Measurements from ENCODE around the gene ATP6V0B. TPM values are rescaled to one million over a fixed set of nuclear protein-coding genes. Genes with fewer than 3 reads are reported as not detected.

ATP6V0B gene
- total RNA-seq, 2 donors from 2014 or later, result 108 to 154 TPM

- Histone ChIP-seq H3K27ac (no peak overlapping the region), H3K27me3 (no peaks in the 10 kb centered on the region), H3K4me1 (peaks cover 0 to 18% of the 10 kb centered on the region in 2 donors), H3K4me3 (no peak overlapping the region), H3K36me3 (no peaks in the 10 kb centered on the region), H3K9me3 (no peaks in the 10 kb centered on the region)
- DNase-seq (ENCODE audit: low spot score), result no peak
- TF ChIP-seq CTCF (IDR thresholded peaks at IDR 0.05), result no peak
These were observed 41.5 kb downstream of the ATP6V0B start for GRCh38 chr1:44016041-44016889.

GRCh38 chr1:44016890-44017400, 42.2 kb downstream of the ATP6V0B start:
- H3K36me3 ChIP-seq, result no peaks in the 10 kb centered on the region
- TF ChIP-seq CTCF (IDR thresholded peaks at IDR 0.05), result no peak
- H3K4me1 ChIP-seq, result peaks cover 0 to 23% of the 10 kb centered on the region in 2 donors
- no peak overlapping the region for H3K4me3 ChIP-seq
- no peaks in the 10 kb centered on the region for H3K9me3 ChIP-seq
- DNase-seq (ENCODE audit: low spot score), result no peak
- no peaks in the 10 kb centered on the region for H3K27me3 ChIP-seq
- no peak overlapping the region for H3K27ac ChIP-seq

DNA sequence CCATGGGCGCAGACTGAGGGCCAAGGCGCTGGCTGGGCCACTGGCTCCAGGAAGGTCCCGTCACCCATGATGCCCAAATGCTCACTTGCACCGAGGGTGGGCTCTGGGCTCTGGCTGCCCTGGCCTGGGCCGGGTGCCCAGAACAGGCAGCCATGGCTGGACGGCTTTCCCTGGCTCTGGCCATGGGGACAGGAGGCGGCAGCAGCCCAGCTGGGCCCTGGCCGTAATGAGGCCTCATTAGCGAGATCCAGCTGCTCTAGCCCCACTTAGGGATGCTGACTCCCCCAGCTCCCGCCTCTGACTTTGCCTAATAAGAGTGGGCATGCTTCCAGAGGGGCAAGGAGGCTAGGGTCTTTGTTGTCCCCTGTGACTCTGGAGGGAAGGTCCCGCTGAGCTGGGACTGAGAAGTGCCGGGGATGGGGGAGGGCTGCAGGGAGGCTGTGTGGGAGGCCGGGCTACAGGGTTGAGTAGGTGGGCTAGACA, 44.7 kb downstream of the ATP6V0B start:
- DNase-seq (ENCODE audit: low spot score), result no peak
- no peak overlapping the region for H3K4me3 ChIP-seq
- H3K27me3 ChIP-seq, result no peaks in the 10 kb centered on the region
- no peak for TF ChIP-seq CTCF (IDR thresholded peaks at IDR 0.05)
- no peak overlapping the region for H3K27ac ChIP-seq
- no peaks in the 10 kb centered on the region for H3K9me3 ChIP-seq
- peaks cover 0 to 21% of the 10 kb centered on the region in 2 donors for H3K4me1 ChIP-seq
- no peaks in the 10 kb centered on the region for H3K36me3 ChIP-seq

DNA sequence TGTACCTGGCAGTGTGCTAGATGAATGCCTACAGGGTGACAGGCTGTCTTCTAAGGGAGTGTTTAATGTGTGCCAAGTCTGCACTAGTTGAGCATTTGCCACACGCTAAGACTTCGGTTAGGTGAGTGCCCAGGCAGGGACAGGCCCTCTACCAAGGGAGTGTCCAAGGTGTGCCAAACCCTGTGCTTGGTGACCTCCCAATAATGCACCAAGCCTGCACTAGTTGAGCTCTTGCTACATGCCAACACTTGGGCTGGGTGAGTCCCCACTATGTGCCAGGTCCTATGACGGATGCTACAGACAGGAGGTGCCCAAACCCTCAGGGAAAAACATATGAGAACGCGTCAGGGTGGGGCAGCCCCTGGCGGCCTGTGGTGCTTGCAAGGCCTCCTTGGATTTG, 45.7 kb downstream of the ATP6V0B start:
- Histone ChIP-seq H3K27ac (no peak overlapping the region), H3K9me3 (no peaks in the 10 kb centered on the region), H3K36me3 (no peaks in the 10 kb centered on the region), H3K27me3 (no peaks in the 10 kb centered on the region), H3K4me1 (peaks cover 0 to 12% of the 10 kb centered on the region in 2 donors), H3K4me3 (no peak overlapping the region)
- no peak for TF ChIP-seq CTCF (IDR thresholded peaks at IDR 0.05)
- DNase-seq (ENCODE audit: low spot score), result no peak

DNA sequence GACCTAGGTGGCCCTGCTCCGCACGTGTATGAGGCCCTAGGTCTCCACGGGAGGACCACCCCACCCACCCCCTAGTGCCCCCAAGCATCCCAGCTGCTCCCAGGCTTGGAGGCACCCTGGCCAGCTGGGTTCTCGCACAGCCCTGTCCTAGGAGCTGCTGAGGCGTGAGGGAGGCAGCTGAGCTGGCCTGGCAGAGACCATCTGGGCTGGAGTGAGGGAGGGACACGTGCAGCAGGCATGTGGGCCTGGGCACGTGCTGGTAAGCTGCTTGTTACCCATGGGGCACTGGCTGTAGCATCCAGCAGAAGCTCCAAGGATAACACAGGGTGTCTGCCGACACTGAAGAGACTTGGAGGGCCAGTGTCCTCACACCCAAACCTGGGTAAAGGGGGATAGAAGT, 46.4 kb downstream of the ATP6V0B start:
- no peak for DNase-seq (ENCODE audit: low spot score)
- peaks cover 0 to 6% of the 10 kb centered on the region in 2 donors for H3K4me1 ChIP-seq
- TF ChIP-seq CTCF (IDR thresholded peaks at IDR 0.05), result no peak
- H3K27ac ChIP-seq, result no peak overlapping the region
- H3K9me3 ChIP-seq, result no peaks in the 10 kb centered on the region
- no peaks in the 10 kb centered on the region for H3K36me3 ChIP-seq
- H3K4me3 ChIP-seq, result no peak overlapping the region
- H3K27me3 ChIP-seq, result no peaks in the 10 kb centered on the region

All from right atrium auricular region (tissue), 2 donors.